HEK293 (cell line): ENCODE measurements around the gene PYCARD.

Source experiments
- FEZF1 ChIP-seq: fragments of 450-650 bp; formaldehyde crosslinking; IDR thresholded peaks from 2 replicates; pipeline ENCODE4 v1.5.1; 2016; ENCODE audit warnings: missing biosample characterization, missing genetic modification characterization
- HOXC10 ChIP-seq: sonication (generic); formaldehyde crosslinking; IDR thresholded peaks from 2 replicates; pipeline ENCODE4 v1.8.1; 2023; ENCODE audit warnings: mild to moderate bottlenecking, missing genetic modification reagents
- IKZF3 ChIP-seq: fragments of 450-650 bp; IDR thresholded peaks from 2 replicates; pipeline ENCODE4 v1.5.0; 2018; ENCODE audit warnings: missing biosample characterization, mild to moderate bottlenecking, missing genetic modification characterization, moderate library complexity
- KLF9 ChIP-seq: fragments of 450-650 bp; formaldehyde crosslinking; IDR thresholded peaks from 2 replicates; pipeline ENCODE4 v1.5.1; 2016; ENCODE audit warnings: missing biosample characterization, missing genetic modification characterization, low read depth
- RBAK ChIP-seq: fragments of 450-650 bp; formaldehyde crosslinking; IDR thresholded peaks from 2 replicates; pipeline ENCODE4 v1.5.1; 2016; ENCODE audit warnings: missing biosample characterization, missing genetic modification characterization
- SCRT1 ChIP-seq: fragments of 450-650 bp; formaldehyde crosslinking; IDR thresholded peaks from 2 replicates; pipeline ENCODE4 v1.5.1; 2016; ENCODE audit warnings: missing biosample characterization, missing genetic modification characterization, borderline replicate concordance
- SCRT2 ChIP-seq: fragments of 450-650 bp; formaldehyde crosslinking; IDR thresholded peaks from 2 replicates; pipeline ENCODE4 v1.5.1; 2016; ENCODE audit warnings: missing biosample characterization, missing genetic modification characterization
- SETDB1 ChIP-seq: IDR thresholded peaks from one replicate; pipeline ENCODE4 v1.6.1; 2017; ENCODE audit warnings: mild to moderate bottlenecking, low read length, moderate library complexity, mixed read lengths; ENCODE audit not compliant: insufficient read length
- YY2 ChIP-seq: fragments of 450-650 bp; formaldehyde crosslinking; IDR thresholded peaks from 2 replicates; pipeline ENCODE4 v1.5.1; 2016; ENCODE audit warnings: missing biosample characterization, missing genetic modification characterization
- ZBTB20 ChIP-seq: fragments of 450-650 bp; formaldehyde crosslinking; IDR thresholded peaks from 2 replicates; pipeline ENCODE4 v1.5.1; 2016; ENCODE audit warnings: missing biosample characterization, missing genetic modification characterization
- ZFP37 ChIP-seq: fragments of 450-650 bp; formaldehyde crosslinking; IDR thresholded peaks from 2 replicates; pipeline ENCODE4 v1.5.1; 2016; ENCODE audit warnings: missing biosample characterization, missing genetic modification characterization
- ZNF221 ChIP-seq: fragments of 450-650 bp; formaldehyde crosslinking; IDR thresholded peaks from 2 replicates; pipeline ENCODE4 v1.5.1; 2017; ENCODE audit warnings: missing biosample characterization, missing genetic modification characterization, borderline replicate concordance
- ZNF24 ChIP-seq: fragments of 450-650 bp; formaldehyde crosslinking; IDR thresholded peaks from 2 replicates; pipeline ENCODE4 v1.5.1; 2016; ENCODE audit warnings: missing biosample characterization, missing genetic modification characterization
- ZNF248 ChIP-seq: fragments of 450-650 bp; formaldehyde crosslinking; IDR thresholded peaks from 2 replicates; pipeline ENCODE4 v1.5.1; 2017; ENCODE audit warnings: missing biosample characterization, missing genetic modification characterization
- ZNF629 ChIP-seq: fragments of 450-650 bp; formaldehyde crosslinking; IDR thresholded peaks from 2 replicates; pipeline ENCODE4 v1.5.1; 2017; ENCODE audit warnings: missing biosample characterization, missing genetic modification characterization
- ZNF654 ChIP-seq: fragments of 450-650 bp; formaldehyde crosslinking; IDR thresholded peaks from 2 replicates; pipeline ENCODE4 v1.5.1; 2016; ENCODE audit warnings: low read depth, missing biosample characterization, missing genetic modification characterization
- ZNF707 ChIP-seq: fragments of 450-650 bp; formaldehyde crosslinking; IDR thresholded peaks from 2 replicates; pipeline ENCODE4 v1.5.1; 2016; ENCODE audit warnings: missing biosample characterization, missing genetic modification characterization
- ZSCAN30 ChIP-seq: fragments of 450-650 bp; IDR thresholded peaks from 2 replicates; pipeline ENCODE4 v1.5.1; 2018; ENCODE audit warnings: missing biosample characterization, mild to moderate bottlenecking, missing genetic modification characterization, moderate library complexity
- TF ChIP-seq, protein P1 (sequence below): fragments of 450-650 bp; formaldehyde crosslinking; IDR thresholded peaks from 2 replicates; pipeline ENCODE4 v1.5.1; 2016; ENCODE audit warnings: missing biosample characterization, missing genetic modification characterization
- TF ChIP-seq, protein P2 (sequence below): fragments of 450-650 bp; formaldehyde crosslinking; IDR thresholded peaks from 2 replicates; pipeline ENCODE4 v1.5.1; 2016; ENCODE audit warnings: missing biosample characterization, missing genetic modification characterization
- TF ChIP-seq, protein P3 (sequence below): fragments of 450-650 bp; formaldehyde crosslinking; conservative IDR thresholded peaks from 2 replicates; pipeline ENCODE4 v1.5.1; 2016; ENCODE audit warnings: low read depth, missing biosample characterization, missing genetic modification characterization
- TF ChIP-seq, protein P4 (sequence below): IDR thresholded peaks from 2 replicates; pipeline ENCODE4 v1.6.1; 2011; ENCODE audit warnings: mild to moderate bottlenecking, low read depth, low read length, borderline replicate concordance
- TF ChIP-seq, protein P5 (sequence below): fragments of 450-650 bp; formaldehyde crosslinking; IDR thresholded peaks from 2 replicates; pipeline ENCODE4 v1.5.0; 2017; ENCODE audit warnings: missing biosample characterization, missing genetic modification characterization, borderline replicate concordance
- TF ChIP-seq, protein P6 (sequence below): fragments of 450-650 bp; formaldehyde crosslinking; IDR thresholded peaks from 2 replicates; pipeline ENCODE4 v1.5.1; 2016; ENCODE audit warnings: missing biosample characterization, missing genetic modification characterization
- TF ChIP-seq, protein P7 (sequence below): fragments of 450-650 bp; formaldehyde crosslinking; IDR thresholded peaks from 2 replicates; pipeline ENCODE4 v1.5.1; 2016; ENCODE audit warnings: missing biosample characterization, missing genetic modification characterization

The PYCARD gene

DNA sequence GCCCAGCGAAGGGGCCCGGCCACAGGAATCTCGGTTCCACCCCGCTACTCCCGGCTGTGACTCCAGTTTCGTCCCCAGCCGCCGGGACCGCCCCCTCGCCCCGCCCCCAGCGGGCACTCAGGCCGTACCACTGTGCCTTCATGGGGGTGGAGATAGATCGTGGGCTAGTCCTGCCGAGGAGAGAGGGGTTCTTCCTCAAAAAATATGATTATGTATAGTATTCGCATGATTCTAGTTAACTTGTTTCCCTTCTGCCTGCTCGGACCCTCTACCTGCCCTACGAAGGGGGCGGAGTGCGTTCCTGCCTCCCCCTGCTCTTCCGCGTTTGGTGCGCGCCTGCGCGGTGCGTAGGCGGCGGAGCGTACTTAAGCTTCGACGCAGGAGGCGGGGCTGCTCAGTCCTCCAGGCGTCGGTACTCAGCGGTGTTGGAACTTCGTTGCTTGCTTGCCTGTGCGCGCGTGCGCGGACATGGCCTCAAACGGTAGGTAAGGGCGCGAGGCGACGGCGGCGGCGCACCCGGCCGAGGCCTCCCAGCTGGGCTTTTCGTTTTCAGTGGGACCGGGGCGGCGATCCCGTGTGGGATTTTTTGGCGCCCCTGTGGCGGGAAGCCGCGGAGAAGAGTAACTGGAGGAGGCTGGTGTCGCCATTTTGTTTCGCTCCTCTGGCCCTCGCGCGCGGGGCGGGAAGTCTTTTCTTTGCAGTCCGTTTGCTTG lies 22.7 kb downstream of the PYCARD start, which contains the start of gene FUS (continued):
- TF ChIP-seq, protein P1, sequence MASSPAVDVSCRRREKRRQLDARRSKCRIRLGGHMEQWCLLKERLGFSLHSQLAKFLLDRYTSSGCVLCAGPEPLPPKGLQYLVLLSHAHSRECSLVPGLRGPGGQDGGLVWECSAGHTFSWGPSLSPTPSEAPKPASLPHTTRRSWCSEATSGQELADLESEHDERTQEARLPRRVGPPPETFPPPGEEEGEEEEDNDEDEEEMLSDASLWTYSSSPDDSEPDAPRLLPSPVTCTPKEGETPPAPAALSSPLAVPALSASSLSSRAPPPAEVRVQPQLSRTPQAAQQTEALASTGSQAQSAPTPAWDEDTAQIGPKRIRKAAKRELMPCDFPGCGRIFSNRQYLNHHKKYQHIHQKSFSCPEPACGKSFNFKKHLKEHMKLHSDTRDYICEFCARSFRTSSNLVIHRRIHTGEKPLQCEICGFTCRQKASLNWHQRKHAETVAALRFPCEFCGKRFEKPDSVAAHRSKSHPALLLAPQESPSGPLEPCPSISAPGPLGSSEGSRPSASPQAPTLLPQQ: peak; percentile 90
- TF ChIP-seq, protein P2, sequence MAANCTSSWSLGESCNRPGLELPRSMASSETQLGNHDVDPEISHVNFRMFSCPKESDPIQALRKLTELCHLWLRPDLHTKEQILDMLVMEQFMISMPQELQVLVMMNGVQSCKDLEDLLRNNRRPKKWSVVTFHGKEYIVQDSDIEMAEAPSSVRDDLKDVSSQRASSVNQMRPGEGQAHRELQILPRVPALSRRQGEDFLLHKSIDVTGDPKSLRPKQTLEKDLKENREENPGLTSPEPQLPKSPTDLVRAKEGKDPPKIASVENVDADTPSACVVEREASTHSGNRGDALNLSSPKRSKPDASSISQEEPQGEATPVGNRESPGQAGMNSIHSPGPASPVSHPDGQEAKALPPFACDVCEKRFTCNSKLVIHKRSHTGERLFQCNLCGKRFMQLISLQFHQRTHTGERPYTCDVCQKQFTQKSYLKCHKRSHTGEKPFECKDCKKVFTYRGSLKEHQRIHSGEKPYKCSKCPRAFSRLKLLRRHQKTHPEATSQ (tag by site-specific recombination): 0 out of 2 replicates have a peak, but pooled peaks have one; percentile 15
- TF ChIP-seq YY2 (tag by site-specific recombination) (peak; percentile 79), ZFP37 (tag by site-specific recombination) (no peak; the same call in none of the 2 replicates), ZNF248 (tag by site-specific recombination) (no peak), ZBTB20 (tag by site-specific recombination) (0 out of 2 replicates have a peak, but pooled peaks have one; percentile 12), FEZF1 (no peak), SETDB1 (no peak), ZNF629 (tag by site-specific recombination) (peak; percentile 75; the same call in 1 of the 2 replicates), RBAK (tag by site-specific recombination) (no peak), ZNF707 (no peak), IKZF3 (tag by site-specific recombination) (peak; percentile 21), HOXC10 (CRISPR knock-in tag) (no peak), KLF9 (peak; percentile 97), ZNF221 (tag by site-specific recombination) (no peak), ZNF24 (no peak; the same call in 1 of the 2 replicates), ZSCAN30 (tag by site-specific recombination) (peak; percentile 62), ZNF654 (tag by site-specific recombination) (no peak), SCRT2 (tag by site-specific recombination) (0 out of 2 replicates have a peak, but pooled peaks have one; percentile 27), SCRT1 (tag by site-specific recombination) (no peak)
- TF ChIP-seq, protein P3, sequence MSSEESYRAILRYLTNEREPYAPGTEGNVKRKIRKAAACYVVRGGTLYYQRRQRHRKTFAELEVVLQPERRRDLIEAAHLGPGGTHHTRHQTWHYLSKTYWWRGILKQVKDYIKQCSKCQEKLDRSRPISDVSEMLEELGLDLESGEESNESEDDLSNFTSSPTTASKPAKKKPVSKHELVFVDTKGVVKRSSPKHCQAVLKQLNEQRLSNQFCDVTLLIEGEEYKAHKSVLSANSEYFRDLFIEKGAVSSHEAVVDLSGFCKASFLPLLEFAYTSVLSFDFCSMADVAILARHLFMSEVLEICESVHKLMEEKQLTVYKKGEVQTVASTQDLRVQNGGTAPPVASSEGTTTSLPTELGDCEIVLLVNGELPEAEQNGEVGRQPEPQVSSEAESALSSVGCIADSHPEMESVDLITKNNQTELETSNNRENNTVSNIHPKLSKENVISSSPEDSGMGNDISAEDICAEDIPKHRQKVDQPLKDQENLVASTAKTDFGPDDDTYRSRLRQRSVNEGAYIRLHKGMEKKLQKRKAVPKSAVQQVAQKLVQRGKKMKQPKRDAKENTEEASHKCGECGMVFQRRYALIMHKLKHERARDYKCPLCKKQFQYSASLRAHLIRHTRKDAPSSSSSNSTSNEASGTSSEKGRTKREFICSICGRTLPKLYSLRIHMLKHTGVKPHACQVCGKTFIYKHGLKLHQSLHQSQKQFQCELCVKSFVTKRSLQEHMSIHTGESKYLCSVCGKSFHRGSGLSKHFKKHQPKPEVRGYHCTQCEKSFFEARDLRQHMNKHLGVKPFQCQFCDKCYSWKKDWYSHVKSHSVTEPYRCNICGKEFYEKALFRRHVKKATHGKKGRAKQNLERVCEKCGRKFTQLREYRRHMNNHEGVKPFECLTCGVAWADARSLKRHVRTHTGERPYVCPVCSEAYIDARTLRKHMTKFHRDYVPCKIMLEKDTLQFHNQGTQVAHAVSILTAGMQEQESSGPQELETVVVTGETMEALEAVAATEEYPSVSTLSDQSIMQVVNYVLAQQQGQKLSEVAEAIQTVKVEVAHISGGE (tag by site-specific recombination): peak; percentile 8; the same call in 1 of the 2 replicates
- TF ChIP-seq, protein P4, sequence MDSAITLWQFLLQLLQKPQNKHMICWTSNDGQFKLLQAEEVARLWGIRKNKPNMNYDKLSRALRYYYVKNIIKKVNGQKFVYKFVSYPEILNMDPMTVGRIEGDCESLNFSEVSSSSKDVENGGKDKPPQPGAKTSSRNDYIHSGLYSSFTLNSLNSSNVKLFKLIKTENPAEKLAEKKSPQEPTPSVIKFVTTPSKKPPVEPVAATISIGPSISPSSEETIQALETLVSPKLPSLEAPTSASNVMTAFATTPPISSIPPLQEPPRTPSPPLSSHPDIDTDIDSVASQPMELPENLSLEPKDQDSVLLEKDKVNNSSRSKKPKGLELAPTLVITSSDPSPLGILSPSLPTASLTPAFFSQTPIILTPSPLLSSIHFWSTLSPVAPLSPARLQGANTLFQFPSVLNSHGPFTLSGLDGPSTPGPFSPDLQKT: no peak
- TF ChIP-seq, protein P5, sequence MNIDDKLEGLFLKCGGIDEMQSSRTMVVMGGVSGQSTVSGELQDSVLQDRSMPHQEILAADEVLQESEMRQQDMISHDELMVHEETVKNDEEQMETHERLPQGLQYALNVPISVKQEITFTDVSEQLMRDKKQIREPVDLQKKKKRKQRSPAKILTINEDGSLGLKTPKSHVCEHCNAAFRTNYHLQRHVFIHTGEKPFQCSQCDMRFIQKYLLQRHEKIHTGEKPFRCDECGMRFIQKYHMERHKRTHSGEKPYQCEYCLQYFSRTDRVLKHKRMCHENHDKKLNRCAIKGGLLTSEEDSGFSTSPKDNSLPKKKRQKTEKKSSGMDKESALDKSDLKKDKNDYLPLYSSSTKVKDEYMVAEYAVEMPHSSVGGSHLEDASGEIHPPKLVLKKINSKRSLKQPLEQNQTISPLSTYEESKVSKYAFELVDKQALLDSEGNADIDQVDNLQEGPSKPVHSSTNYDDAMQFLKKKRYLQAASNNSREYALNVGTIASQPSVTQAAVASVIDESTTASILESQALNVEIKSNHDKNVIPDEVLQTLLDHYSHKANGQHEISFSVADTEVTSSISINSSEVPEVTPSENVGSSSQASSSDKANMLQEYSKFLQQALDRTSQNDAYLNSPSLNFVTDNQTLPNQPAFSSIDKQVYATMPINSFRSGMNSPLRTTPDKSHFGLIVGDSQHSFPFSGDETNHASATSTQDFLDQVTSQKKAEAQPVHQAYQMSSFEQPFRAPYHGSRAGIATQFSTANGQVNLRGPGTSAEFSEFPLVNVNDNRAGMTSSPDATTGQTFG (tag by site-specific recombination): no peak
- TF ChIP-seq, protein P6, sequence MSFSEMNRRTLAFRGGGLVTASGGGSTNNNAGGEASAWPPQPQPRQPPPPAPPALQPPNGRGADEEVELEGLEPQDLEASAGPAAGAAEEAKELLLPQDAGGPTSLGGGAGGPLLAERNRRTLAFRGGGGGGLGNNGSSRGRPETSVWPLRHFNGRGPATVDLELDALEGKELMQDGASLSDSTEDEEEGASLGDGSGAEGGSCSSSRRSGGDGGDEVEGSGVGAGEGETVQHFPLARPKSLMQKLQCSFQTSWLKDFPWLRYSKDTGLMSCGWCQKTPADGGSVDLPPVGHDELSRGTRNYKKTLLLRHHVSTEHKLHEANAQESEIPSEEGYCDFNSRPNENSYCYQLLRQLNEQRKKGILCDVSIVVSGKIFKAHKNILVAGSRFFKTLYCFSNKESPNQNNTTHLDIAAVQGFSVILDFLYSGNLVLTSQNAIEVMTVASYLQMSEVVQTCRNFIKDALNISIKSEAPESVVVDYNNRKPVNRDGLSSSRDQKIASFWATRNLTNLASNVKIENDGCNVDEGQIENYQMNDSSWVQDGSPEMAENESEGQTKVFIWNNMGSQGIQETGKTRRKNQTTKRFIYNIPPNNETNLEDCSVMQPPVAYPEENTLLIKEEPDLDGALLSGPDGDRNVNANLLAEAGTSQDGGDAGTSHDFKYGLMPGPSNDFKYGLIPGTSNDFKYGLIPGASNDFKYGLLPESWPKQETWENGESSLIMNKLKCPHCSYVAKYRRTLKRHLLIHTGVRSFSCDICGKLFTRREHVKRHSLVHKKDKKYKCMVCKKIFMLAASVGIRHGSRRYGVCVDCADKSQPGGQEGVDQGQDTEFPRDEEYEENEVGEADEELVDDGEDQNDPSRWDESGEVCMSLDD (tag by site-specific recombination): no peak
- TF ChIP-seq, protein P7, sequence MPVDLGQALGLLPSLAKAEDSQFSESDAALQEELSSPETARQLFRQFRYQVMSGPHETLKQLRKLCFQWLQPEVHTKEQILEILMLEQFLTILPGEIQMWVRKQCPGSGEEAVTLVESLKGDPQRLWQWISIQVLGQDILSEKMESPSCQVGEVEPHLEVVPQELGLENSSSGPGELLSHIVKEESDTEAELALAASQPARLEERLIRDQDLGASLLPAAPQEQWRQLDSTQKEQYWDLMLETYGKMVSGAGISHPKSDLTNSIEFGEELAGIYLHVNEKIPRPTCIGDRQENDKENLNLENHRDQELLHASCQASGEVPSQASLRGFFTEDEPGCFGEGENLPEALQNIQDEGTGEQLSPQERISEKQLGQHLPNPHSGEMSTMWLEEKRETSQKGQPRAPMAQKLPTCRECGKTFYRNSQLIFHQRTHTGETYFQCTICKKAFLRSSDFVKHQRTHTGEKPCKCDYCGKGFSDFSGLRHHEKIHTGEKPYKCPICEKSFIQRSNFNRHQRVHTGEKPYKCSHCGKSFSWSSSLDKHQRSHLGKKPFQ: peak; percentile 12; the same call in 1 of the 2 replicates
